Erythroblast (primary cell): ENCODE data around the gene OGFOD1.

Experiments used
- GATA1 ChIP-seq: IDR thresholded peaks from 2 replicates; pipeline ENCODE4 v1.6.1; 2011; ENCODE audit warnings: low read depth, mild to moderate bottlenecking, control low read depth, low read length, moderate library complexity
- POLR2A ChIP-seq: IDR thresholded peaks from 2 replicates; pipeline ENCODE4 v1.6.1; 2011; ENCODE audit warnings: mild to moderate bottlenecking, low read length

DNA sequence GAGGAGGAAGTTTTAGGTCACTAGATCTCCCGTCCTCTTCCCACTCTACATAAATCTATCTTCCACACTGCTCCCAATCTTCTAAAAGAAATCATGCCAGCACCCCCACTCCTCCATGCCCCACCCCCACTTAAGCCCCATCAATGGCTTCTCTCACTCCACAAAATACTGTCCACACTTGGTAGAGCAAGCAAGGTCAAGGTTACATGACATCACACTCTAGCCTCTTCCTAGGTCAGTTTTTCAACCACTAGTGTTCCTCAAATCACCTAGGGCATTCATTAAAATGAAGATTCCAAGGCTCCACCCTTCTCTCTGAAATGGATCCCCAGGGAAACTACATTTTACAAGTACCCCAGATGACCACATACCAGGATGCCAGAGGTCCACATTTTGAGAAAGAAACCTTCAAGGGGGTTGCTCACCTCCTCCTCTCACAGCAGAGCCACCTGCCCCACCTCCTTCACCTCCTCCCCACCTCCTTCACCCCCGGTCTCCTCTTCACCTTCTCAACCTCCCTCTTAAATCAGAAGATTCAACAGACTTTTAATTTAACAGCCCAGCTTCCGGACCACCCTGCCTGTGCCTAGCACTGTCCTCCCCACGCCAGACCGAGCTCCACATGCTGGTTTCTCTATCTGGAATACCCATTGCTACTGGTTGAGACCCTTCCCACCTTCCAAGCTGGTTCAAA, 29.2 kb upstream of the OGFOD1 start:
- TF ChIP-seq POLR2A (no peak), GATA1 (no peak)
